ENCODE data around the gene ATRNL1. TPM values are rescaled to one million over a fixed set of nuclear protein-coding genes. Genes with fewer than 3 reads are reported as not detected.

ATRNL1 gene
- total RNA-seq, 2 experiments from 2014 or later, result not detected

DNA sequence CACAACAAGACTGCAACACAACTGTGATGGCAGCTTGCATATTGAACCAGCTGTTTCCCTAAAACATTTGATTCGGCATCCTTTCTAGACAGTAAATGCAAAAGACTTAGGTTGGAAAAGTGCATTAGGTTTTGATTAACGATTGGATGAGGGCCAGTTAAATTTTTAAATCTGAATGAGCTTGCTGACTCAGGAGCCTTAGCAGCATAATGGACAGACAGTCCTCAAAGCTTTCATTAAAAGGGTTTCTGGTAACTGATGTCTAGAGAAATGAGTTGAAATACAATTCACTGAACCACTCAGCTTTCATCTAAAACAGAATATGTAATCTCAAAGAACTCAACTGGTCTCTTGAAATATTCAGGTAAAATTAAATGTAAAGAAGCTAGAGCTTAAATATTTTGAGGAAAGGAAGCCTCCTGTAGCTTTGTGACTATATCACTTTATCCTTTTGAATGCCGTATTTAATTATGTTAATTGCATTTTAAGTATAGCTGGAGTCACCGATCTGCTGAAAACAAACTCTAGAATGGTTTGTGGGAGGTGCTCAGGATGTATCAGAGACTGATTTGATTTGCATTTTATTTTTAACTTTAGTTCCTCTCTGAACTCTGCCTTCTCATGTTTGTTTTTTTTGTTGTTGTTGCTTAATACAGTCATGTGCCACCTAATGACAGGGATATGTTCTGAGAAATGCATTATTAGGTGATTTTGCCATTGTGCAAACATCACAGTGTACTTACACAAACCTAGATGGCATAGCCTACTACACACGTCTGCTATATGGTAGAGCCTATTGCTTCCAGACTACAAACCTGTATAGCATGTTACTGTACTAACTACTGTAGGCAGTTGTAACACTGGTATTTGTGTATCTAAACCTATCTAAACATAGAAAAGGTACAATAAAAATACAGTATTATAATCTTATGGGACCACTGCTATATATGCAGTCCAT is 29.2 kb upstream of the ATRNL1 start:
- no peak overlapping the region for H3K4me3 ChIP-seq (ENCODE audit: low read depth, low read length, poor library complexity, severe bottlenecking)
- no peak overlapping the region for H3K27ac ChIP-seq (ENCODE audit: low read depth, low read length, poor library complexity, severe bottlenecking)
- no peaks in the 10 kb centered on the region for H3K79me2 ChIP-seq (ENCODE audit: insufficient read depth, low read depth, low read length)
- H3K9me3 ChIP-seq (ENCODE audit: low read length), result no peaks in the 10 kb centered on the region
- intact Hi-C loops (cut with micrococcal nuclease; ENCODE audit: unreplicated experiment), result no loop called here
- H3K9me2 ChIP-seq (ENCODE audit: insufficient read depth, low read length), result no peaks in the 10 kb centered on the region
- no peak overlapping the region for H2AFZ ChIP-seq (ENCODE audit: low read length)
- no peaks in the 10 kb centered on the region for H3K36me3 ChIP-seq (ENCODE audit: insufficient read depth, low read length)
- DNase-seq (ENCODE audit: low spot score), result no peak
- ChIA-PET CTCF (ENCODE audit: unreplicated experiment) (no interaction called here), POLR2A (interaction anchor here (0.5 to 1.6 kb wide), 6 partner anchors 9 to 1726 kb away, joined by 3 to 9 read pairs (median 3); no protein-coding TSS in a partner anchor)
- no peaks in the 10 kb centered on the region for H3K4me1 ChIP-seq (ENCODE audit: insufficient read depth, low read length, poor library complexity, severe bottlenecking)
- TF ChIP-seq EZH2phosphoT487 (IDR thresholded peaks at IDR 0.05; ENCODE audit: borderline replicate concordance, low read depth, low read length), result no peak
- TF ChIP-seq, protein P1, sequence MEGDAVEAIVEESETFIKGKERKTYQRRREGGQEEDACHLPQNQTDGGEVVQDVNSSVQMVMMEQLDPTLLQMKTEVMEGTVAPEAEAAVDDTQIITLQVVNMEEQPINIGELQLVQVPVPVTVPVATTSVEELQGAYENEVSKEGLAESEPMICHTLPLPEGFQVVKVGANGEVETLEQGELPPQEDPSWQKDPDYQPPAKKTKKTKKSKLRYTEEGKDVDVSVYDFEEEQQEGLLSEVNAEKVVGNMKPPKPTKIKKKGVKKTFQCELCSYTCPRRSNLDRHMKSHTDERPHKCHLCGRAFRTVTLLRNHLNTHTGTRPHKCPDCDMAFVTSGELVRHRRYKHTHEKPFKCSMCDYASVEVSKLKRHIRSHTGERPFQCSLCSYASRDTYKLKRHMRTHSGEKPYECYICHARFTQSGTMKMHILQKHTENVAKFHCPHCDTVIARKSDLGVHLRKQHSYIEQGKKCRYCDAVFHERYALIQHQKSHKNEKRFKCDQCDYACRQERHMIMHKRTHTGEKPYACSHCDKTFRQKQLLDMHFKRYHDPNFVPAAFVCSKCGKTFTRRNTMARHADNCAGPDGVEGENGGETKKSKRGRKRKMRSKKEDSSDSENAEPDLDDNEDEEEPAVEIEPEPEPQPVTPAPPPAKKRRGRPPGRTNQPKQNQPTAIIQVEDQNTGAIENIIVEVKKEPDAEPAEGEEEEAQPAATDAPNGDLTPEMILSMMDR (conservative IDR thresholded peaks at IDR 0.05; ENCODE audit: low read length), result no peak
- H4K20me1 ChIP-seq (ENCODE audit: insufficient read depth, low read length), result no peaks in the 10 kb centered on the region
- no TSS peak for BruUV-seq (replicated peaks)
- no peak overlapping the region for H3K4me2 ChIP-seq (ENCODE audit: low read length)

DNA sequence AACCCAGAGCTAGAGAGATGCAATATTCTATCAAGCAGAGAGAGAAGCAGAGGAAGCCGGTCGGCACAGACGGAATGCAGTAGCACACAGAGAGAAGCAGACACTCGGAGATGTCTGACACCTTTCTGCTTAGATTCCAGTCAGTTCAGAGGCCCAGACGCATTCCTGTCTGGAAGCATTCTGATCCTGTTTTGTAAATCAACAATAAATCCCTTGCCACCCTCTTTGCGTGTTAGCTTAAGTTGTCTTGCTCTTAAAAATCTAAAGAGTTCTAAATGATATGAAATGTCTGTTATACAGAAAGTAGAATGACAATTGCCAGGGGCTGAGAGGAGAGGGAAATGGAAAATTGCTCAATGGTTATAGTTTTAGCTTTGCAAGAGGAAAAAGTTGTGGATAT is 27.4 kb upstream of the ATRNL1 start:
- no peak for TF ChIP-seq EZH2phosphoT487 (IDR thresholded peaks at IDR 0.05; ENCODE audit: borderline replicate concordance, low read depth, low read length)
- TF ChIP-seq, protein P1 (conservative IDR thresholded peaks at IDR 0.05; ENCODE audit: low read length), result no peak
- no peak overlapping the region for H3K4me2 ChIP-seq (ENCODE audit: low read length)
- no peaks in the 10 kb centered on the region for H3K9me2 ChIP-seq (ENCODE audit: insufficient read depth, low read length)
- no peaks in the 10 kb centered on the region for H3K4me1 ChIP-seq (ENCODE audit: insufficient read depth, low read length, poor library complexity, severe bottlenecking)
- ChIA-PET CTCF (ENCODE audit: unreplicated experiment) (no interaction called here), POLR2A (interaction anchor here (0.5 to 1.1 kb wide), 5 partner anchors 9 to 141 kb away, joined by 3 read pairs; no protein-coding TSS in a partner anchor)
- H3K9me3 ChIP-seq (ENCODE audit: low read length), result no peaks in the 10 kb centered on the region
- H4K20me1 ChIP-seq (ENCODE audit: insufficient read depth, low read length), result no peaks in the 10 kb centered on the region
- no peak overlapping the region for H3K4me3 ChIP-seq (ENCODE audit: low read depth, low read length, poor library complexity, severe bottlenecking)
- DNase-seq (ENCODE audit: low spot score), result no peak
- H3K36me3 ChIP-seq (ENCODE audit: insufficient read depth, low read length), result no peaks in the 10 kb centered on the region
- H2AFZ ChIP-seq (ENCODE audit: low read length), result no peak overlapping the region
- no TSS peak for BruUV-seq (replicated peaks)
- no peak overlapping the region for H3K27ac ChIP-seq (ENCODE audit: low read depth, low read length, poor library complexity, severe bottlenecking)
- no peaks in the 10 kb centered on the region for H3K79me2 ChIP-seq (ENCODE audit: insufficient read depth, low read depth, low read length)
- intact Hi-C loops (cut with micrococcal nuclease; ENCODE audit: unreplicated experiment), result no loop called here

DNA sequence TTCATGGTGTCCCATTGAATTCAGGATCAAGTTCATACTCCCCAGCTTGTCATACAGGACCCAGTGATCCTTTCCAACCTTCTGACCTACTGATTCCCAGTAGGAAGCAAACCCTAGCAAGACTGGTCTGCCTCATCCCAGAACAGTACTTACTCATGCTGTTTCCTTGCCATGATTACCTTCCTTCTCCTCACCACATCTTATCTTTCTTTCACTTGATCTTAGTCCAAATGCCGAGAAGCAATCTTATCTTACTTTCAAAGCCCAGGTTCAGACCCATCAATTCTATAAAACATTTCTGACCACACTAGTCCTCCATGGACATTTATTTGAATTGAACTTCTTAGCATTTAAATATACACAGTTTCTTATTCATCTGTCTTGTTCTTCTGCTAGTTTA is 26.6 kb upstream of the ATRNL1 start:
- CTCF ChIA-PET (ENCODE audit: unreplicated experiment), result no interaction called here
- Histone ChIP-seq H3K4me2 (ENCODE audit: low read length) (no peak overlapping the region), H3K4me1 (ENCODE audit: insufficient read depth, low read length, poor library complexity, severe bottlenecking) (no peaks in the 10 kb centered on the region), H3K9me2 (ENCODE audit: insufficient read depth, low read length) (no peaks in the 10 kb centered on the region), H3K4me3 (ENCODE audit: low read depth, low read length, poor library complexity, severe bottlenecking) (no peak overlapping the region), H3K27ac (ENCODE audit: low read depth, low read length, poor library complexity, severe bottlenecking) (no peak overlapping the region), H4K20me1 (ENCODE audit: insufficient read depth, low read length) (no peaks in the 10 kb centered on the region), H3K9me3 (ENCODE audit: low read length) (no peaks in the 10 kb centered on the region), H2AFZ (ENCODE audit: low read length) (no peak overlapping the region), H3K36me3 (ENCODE audit: insufficient read depth, low read length) (no peaks in the 10 kb centered on the region), H3K79me2 (ENCODE audit: insufficient read depth, low read depth, low read length) (no peaks in the 10 kb centered on the region)
- TF ChIP-seq EZH2phosphoT487 (IDR thresholded peaks at IDR 0.05; ENCODE audit: borderline replicate concordance, low read depth, low read length), result no peak
- TF ChIP-seq, protein P1 (conservative IDR thresholded peaks at IDR 0.05; ENCODE audit: low read length), result no peak
- intact Hi-C loops (cut with micrococcal nuclease; ENCODE audit: unreplicated experiment), result no loop called here
- DNase-seq (ENCODE audit: low spot score), result no peak
- BruUV-seq (replicated peaks), result no TSS peak
- POLR2A ChIA-PET, result interaction anchor here (0.7 to 1.1 kb wide), 3 partner anchors 8 to 98 kb away, joined by 3 read pairs; no protein-coding TSS in a partner anchor
